ENCODE measurements around the gene KRTAP9-3. TPM values are rescaled to one million over a fixed set of nuclear protein-coding genes. Genes with fewer than 3 reads are reported as not detected.
"Not testable (repeated sequence)": the region's sequence is repeated elsewhere in the genome, so short reads cannot be mapped to it uniquely, and the experiment has no call there.

KRTAP9-3 gene
- total RNA-seq, 2 experiments from 2014 or later = not detected

- not testable (repeated sequence) for H3K27me3 Mint-ChIP-seq, H3K36me3 Mint-ChIP-seq, H3K4me1 Mint-ChIP-seq, H3K9me3 Mint-ChIP-seq, H3K27ac Mint-ChIP-seq, H3K4me3 Mint-ChIP-seq, DNase-seq
Observed at GRCh38 chr17:41271323-41271722, 39.1 kb downstream of the KRTAP9-3 start.

GRCh38 chr17:41271858-41272257 is 39.6 kb downstream of the KRTAP9-3 start:
- Mint-ChIP-seq H3K4me3 (no peak overlapping the region), H3K27ac (no peak overlapping the region), H3K27me3 (peaks cover 6% of the 10 kb centered on the region), H3K36me3 (no peaks in the 10 kb centered on the region), H3K4me1 (no peaks in the 10 kb centered on the region), H3K9me3 (no peaks in the 10 kb centered on the region)
- no peak for DNase-seq

- H3K27ac Mint-ChIP-seq, H3K36me3 Mint-ChIP-seq, H3K27me3 Mint-ChIP-seq, H3K4me1 Mint-ChIP-seq, DNase-seq, H3K4me3 Mint-ChIP-seq, H3K9me3 Mint-ChIP-seq: not testable (repeated sequence)
Observed at GRCh38 chr17:41275648-41276190, 43.5 kb downstream of the KRTAP9-3 start, which contains the start of gene KRTAP9-7. KRTAP9-7 (plus strand) TSS chr17:41275698; CDS start chr17:41275698, 0 bp downstream.

- peaks cover 1% of the 10 kb centered on the region for H3K9me3 Mint-ChIP-seq
- no peak overlapping the region for H3K27ac Mint-ChIP-seq
- H3K36me3 Mint-ChIP-seq = no peaks in the 10 kb centered on the region
- H3K27me3 Mint-ChIP-seq = peaks cover 6% of the 10 kb centered on the region
- H3K4me1 Mint-ChIP-seq = no peaks in the 10 kb centered on the region
- no peak for DNase-seq
- H3K4me3 Mint-ChIP-seq = no peak overlapping the region
Observed at GRCh38 chr17:41278176-41278955, 46.1 kb downstream of the KRTAP9-3 start.

Other genes starting within 250 kb of the KRTAP9-3 start
- not detected for gene KRT40, start 248.1 kb upstream of the KRTAP9-3 start, total RNA-seq
- not detected for gene KRTAP3-3, start 238.3 kb upstream of the KRTAP9-3 start, total RNA-seq
- not detected for gene KRTAP3-2, start 232.5 kb upstream of the KRTAP9-3 start, total RNA-seq
- gene KRTAP3-1, start 223.3 kb upstream of the KRTAP9-3 start, total RNA-seq = not detected
- gene KRTAP1-5, start 205.2 kb upstream of the KRTAP9-3 start, total RNA-seq = not detected
- gene KRTAP1-4, start 202.3 kb upstream of the KRTAP9-3 start, total RNA-seq = not detected
- not detected for gene KRTAP1-3, start 197.6 kb upstream of the KRTAP9-3 start, total RNA-seq
- not detected for gene KRTAP1-1, start 191.0 kb upstream of the KRTAP9-3 start, total RNA-seq
- gene KRTAP2-1, start 185.1 kb upstream of the KRTAP9-3 start, total RNA-seq = not detected
- gene KRTAP2-2, start 177.2 kb upstream of the KRTAP9-3 start, total RNA-seq = not detected
- gene KRTAP2-3, start 172.3 kb upstream of the KRTAP9-3 start, total RNA-seq = not detected
- gene KRTAP2-4, start 166.6 kb upstream of the KRTAP9-3 start, total RNA-seq = not detected
- not detected for gene KRTAP4-7, start 148.3 kb upstream of the KRTAP9-3 start, total RNA-seq
- gene KRTAP4-8, start 134.3 kb upstream of the KRTAP9-3 start, total RNA-seq = not detected
- gene KRTAP4-16, start 130.2 kb upstream of the KRTAP9-3 start, total RNA-seq = not detected
- gene KRTAP4-9, start 127.1 kb upstream of the KRTAP9-3 start, total RNA-seq = not detected
- not detected for gene KRTAP4-11, start 114.1 kb upstream of the KRTAP9-3 start, total RNA-seq
- not detected for gene KRTAP4-12, start 108.3 kb upstream of the KRTAP9-3 start, total RNA-seq
- gene KRTAP4-6, start 91.9 kb upstream of the KRTAP9-3 start, total RNA-seq = not detected
- gene KRTAP4-5, start 82.6 kb upstream of the KRTAP9-3 start, total RNA-seq = not detected
- not detected for gene KRTAP4-4, start 71.7 kb upstream of the KRTAP9-3 start, total RNA-seq
- not detected for gene KRTAP4-3, start 64.2 kb upstream of the KRTAP9-3 start, total RNA-seq
- gene KRTAP4-2, start 54.2 kb upstream of the KRTAP9-3 start, total RNA-seq = not detected
- not detected for gene KRTAP4-1, start 47.5 kb upstream of the KRTAP9-3 start, total RNA-seq
- gene KRTAP9-1, start 42.6 kb upstream of the KRTAP9-3 start, total RNA-seq = not detected
- gene KRTAP9-2, start 5.8 kb upstream of the KRTAP9-3 start, total RNA-seq = not detected
- gene KRTAP9-8, start 5.5 kb downstream of the KRTAP9-3 start, total RNA-seq = not detected
- gene KRTAP9-4, start 17.2 kb downstream of the KRTAP9-3 start, total RNA-seq = not detected
- gene KRTAP9-9, start 22.9 kb downstream of the KRTAP9-3 start, total RNA-seq = not detected
- gene KRTAP9-6, start 32.9 kb downstream of the KRTAP9-3 start, total RNA-seq = not detected
- gene KRTAP9-7, start 43.2 kb downstream of the KRTAP9-3 start, total RNA-seq = not detected
- not detected for gene KRTAP29-1, start 70.4 kb downstream of the KRTAP9-3 start, total RNA-seq
- not detected for gene KRTAP16-1, start 76.9 kb downstream of the KRTAP9-3 start, total RNA-seq
- gene KRTAP17-1, start 83.3 kb downstream of the KRTAP9-3 start, total RNA-seq = not detected
- not detected for gene KRT33A, start 118.4 kb downstream of the KRTAP9-3 start, total RNA-seq
- not detected for gene KRT33B, start 137.4 kb downstream of the KRTAP9-3 start, total RNA-seq
- not detected for gene KRT34, start 149.9 kb downstream of the KRTAP9-3 start, total RNA-seq
- not detected for gene KRT31, start 165.2 kb downstream of the KRTAP9-3 start, total RNA-seq
- not detected for gene KRT37, start 192.1 kb downstream of the KRTAP9-3 start, total RNA-seq
- gene KRT38, start 208.5 kb downstream of the KRTAP9-3 start, total RNA-seq = not detected
- gene KRT32, start 234.9 kb downstream of the KRTAP9-3 start, total RNA-seq = not detected
- not detected for gene KRT35, start 248.7 kb downstream of the KRTAP9-3 start, total RNA-seq